ENCODE results near the gene COP1.

COP1 gene

GRCh38 chr1:176188604-176189003 lies 18.5 kb downstream of the COP1 start:
- no peak for TF ChIP-seq CTCF (conservative IDR thresholded peaks at IDR 0.05; ENCODE audit: low read depth, low read length)
- H3K4me1 ChIP-seq (ENCODE audit: low read depth, poor library complexity, severe bottlenecking) = peaks cover 15% of the 10 kb centered on the region
- H3K27ac ChIP-seq = no peak overlapping the region
- H2AFZ ChIP-seq (ENCODE audit: low read depth) = no peak overlapping the region
- H3K79me2 ChIP-seq (ENCODE audit: insufficient read depth, low read depth) = peaks cover 76% of the 10 kb centered on the region
- H3K9ac ChIP-seq = no peak overlapping the region
- H3K36me3 ChIP-seq (ENCODE audit: insufficient read depth) = no peaks in the 10 kb centered on the region
- H3K4me3 ChIP-seq (IDR thresholded peaks at IDR 0.05; ENCODE audit: insufficient read depth, low read depth, low read length) = no peak overlapping the region
- no peaks in the 10 kb centered on the region for H3K27me3 ChIP-seq (ENCODE audit: insufficient read depth, low read depth)
- H4K20me1 ChIP-seq (ENCODE audit: insufficient read depth) = peaks cover 7% of the 10 kb centered on the region
- no peak overlapping the region for H3K4me2 ChIP-seq

GRCh38 chr1:176187001-176187400 lies 20.1 kb downstream of the COP1 start:
- peaks cover 62% of the 10 kb centered on the region for H3K79me2 ChIP-seq (ENCODE audit: insufficient read depth, low read depth)
- H3K4me3 ChIP-seq (IDR thresholded peaks at IDR 0.05; ENCODE audit: insufficient read depth, low read depth, low read length) = no peak overlapping the region
- no peaks in the 10 kb centered on the region for H3K27me3 ChIP-seq (ENCODE audit: insufficient read depth, low read depth)
- H3K4me1 ChIP-seq (ENCODE audit: low read depth, poor library complexity, severe bottlenecking) = peaks cover 10% of the 10 kb centered on the region
- H3K27ac ChIP-seq = no peak overlapping the region
- H3K36me3 ChIP-seq (ENCODE audit: insufficient read depth) = no peaks in the 10 kb centered on the region
- H2AFZ ChIP-seq (ENCODE audit: low read depth) = no peak overlapping the region
- no peak overlapping the region for H3K4me2 ChIP-seq
- no peak overlapping the region for H3K9ac ChIP-seq
- no peaks in the 10 kb centered on the region for H4K20me1 ChIP-seq (ENCODE audit: insufficient read depth)
- TF ChIP-seq CTCF (conservative IDR thresholded peaks at IDR 0.05; ENCODE audit: low read depth, low read length) = no peak

- Histone ChIP-seq H3K27me3 (ENCODE audit: insufficient read depth, low read depth) (no peaks in the 10 kb centered on the region), H3K79me2 (ENCODE audit: insufficient read depth, low read depth) (peaks cover 28% of the 10 kb centered on the region), H3K4me3 (IDR thresholded peaks at IDR 0.05; ENCODE audit: insufficient read depth, low read depth, low read length) (no peak overlapping the region), H3K4me2 (no peak overlapping the region), H3K27ac (no peak overlapping the region), H3K4me1 (ENCODE audit: low read depth, poor library complexity, severe bottlenecking) (peaks cover 11% of the 10 kb centered on the region), H2AFZ (ENCODE audit: low read depth) (no peak overlapping the region), H3K9ac (no peak overlapping the region), H3K36me3 (ENCODE audit: insufficient read depth) (no peaks in the 10 kb centered on the region), H4K20me1 (ENCODE audit: insufficient read depth) (0 out of 2 replicates have a peak, but pooled peaks cover 3% of the 10 kb centered on the region)
- TF ChIP-seq CTCF (conservative IDR thresholded peaks at IDR 0.05; ENCODE audit: low read depth, low read length) = no peak
These were observed 23.5 kb downstream of the COP1 start for GRCh38 chr1:176183618-176184017.

GRCh38 chr1:176178316-176178715 lies 28.8 kb downstream of the COP1 start:
- no peak overlapping the region for H3K4me3 ChIP-seq (IDR thresholded peaks at IDR 0.05; ENCODE audit: insufficient read depth, low read depth, low read length)
- H3K4me1 ChIP-seq (ENCODE audit: low read depth, poor library complexity, severe bottlenecking) = peaks cover 16% of the 10 kb centered on the region
- H4K20me1 ChIP-seq (ENCODE audit: insufficient read depth) = 0 out of 2 replicates have a peak, but pooled peaks cover 3% of the 10 kb centered on the region
- no peak overlapping the region for H3K4me2 ChIP-seq
- no peak overlapping the region for H3K27ac ChIP-seq
- no peak overlapping the region for H2AFZ ChIP-seq (ENCODE audit: low read depth)
- H3K27me3 ChIP-seq (ENCODE audit: insufficient read depth, low read depth) = no peaks in the 10 kb centered on the region
- H3K36me3 ChIP-seq (ENCODE audit: insufficient read depth) = no peaks in the 10 kb centered on the region
- no peak overlapping the region for H3K9ac ChIP-seq
- 0 out of 2 replicates have a peak, but pooled peaks cover 5% of the 10 kb centered on the region for H3K79me2 ChIP-seq (ENCODE audit: insufficient read depth, low read depth)
- TF ChIP-seq CTCF (conservative IDR thresholded peaks at IDR 0.05; ENCODE audit: low read depth, low read length) = no peak

Measured in KMS-11 (cell line).